Thoracic aorta (tissue), 2 donors: ENCODE data around the gene OBSCN. TPM values are rescaled to one million over a fixed set of nuclear protein-coding genes. Genes with fewer than 3 reads are reported as not detected.
"Not testable (repeated sequence)": the region's sequence is repeated elsewhere in the genome, so short reads cannot be mapped to it uniquely, and the experiment has no call there.

Source experiments
- ATAC-seq: fragments of 150-250 bp; one replicate; pipeline ENCODE4 v1.8.0; 2017; ENCODE audit warnings: low read depth; ENCODE audit not compliant: insufficient number of reproducible peaks, low FRiP score
- DNase-seq: peaks from one replicate; pipeline ENCODE4 v3.0.0-alpha.2; 2020; ENCODE audit warnings: low spot score
- H3K27ac ChIP-seq, 2 donors: fragments of 200-600 bp; sonication (generic); 1 replicate in 1 of 2; 2 replicates in 1 of 2; pipeline ENCODE4 v1.5.1; 2016; ENCODE audit warnings: mild to moderate bottlenecking in 2 of 2, moderate library complexity in 2 of 2
- H3K27me3 ChIP-seq: fragments of 200-600 bp; sonication (generic); replicated peaks from 2 replicates; pipeline ENCODE4 v1.6.0; 2016; ENCODE audit warnings: mild to moderate bottlenecking; ENCODE audit not compliant: insufficient read depth
- H3K36me3 ChIP-seq: fragments of 200-600 bp; sonication (generic); one replicate; pipeline ENCODE4 v1.5.1; 2016
- H3K4me1 ChIP-seq, 2 donors: fragments of 200-600 bp; sonication (generic); 1 replicate in 1 of 2; 2 replicates in 1 of 2; pipeline versions ENCODE4 v1.5.1 to v1.6.0; 2016; ENCODE audit warnings: low read depth in 2 of 2, mild to moderate bottlenecking in 1 of 2; ENCODE audit not compliant: control insufficient read depth in 1 of 2
- H3K4me3 ChIP-seq: fragments of 200-600 bp; sonication (generic); 2 replicates; pipeline ENCODE4 v1.5.1; 2016; ENCODE audit warnings: mild to moderate bottlenecking
- H3K9me3 ChIP-seq: fragments of 200-600 bp; sonication (generic); 2 replicates; pipeline ENCODE4 v1.5.1; 2016
- CTCF ChIP-seq: fragments of 200-600 bp; sonication (generic); IDR thresholded peaks from one replicate; pipeline ENCODE4 v1.5.1; 2019; ENCODE audit warnings: antibody characterized with exemption
- total RNA-seq, 2 donors: library from RNA; depleted of rRNA; stranded (reverse); fragments of >200 nt; gene quantifications; one replicate each; pipeline versions ENCODE4 v1.1.0 to v1.2.3, GENCODE V29; 2016

OBSCN gene
- total RNA-seq, 2 donors from 2014 or later, result 22.3 to 40.2 TPM

- no peak overlapping the region for H3K27ac ChIP-seq
- no peaks in the 10 kb centered on the region for H3K4me1 ChIP-seq
- no peak for TF ChIP-seq CTCF
- ATAC-seq (no peak), DNase-seq (no peak)
- no peak overlapping the region for H3K4me3 ChIP-seq
- H3K36me3 ChIP-seq, result no peaks in the 10 kb centered on the region
- H3K9me3 ChIP-seq, result peaks cover 14% of the 10 kb centered on the region
- no peaks in the 10 kb centered on the region for H3K27me3 ChIP-seq
Measured at GRCh38 chr1:228226956-228227791, 19.3 kb downstream of the OBSCN start.

GRCh38 chr1:228228147-228228546, 20.3 kb downstream of the OBSCN start:
- ATAC-seq, DNase-seq, H3K36me3 ChIP-seq, H3K4me1 ChIP-seq, H3K27me3 ChIP-seq, H3K4me3 ChIP-seq, H3K27ac ChIP-seq: not testable (repeated sequence)
- peaks cover 14% of the 10 kb centered on the region for H3K9me3 ChIP-seq

- no peaks in the 10 kb centered on the region for H3K36me3 ChIP-seq
- no peak overlapping the region for H3K4me3 ChIP-seq
- no peaks in the 10 kb centered on the region for H3K4me1 ChIP-seq
- H3K27me3 ChIP-seq, result no peaks in the 10 kb centered on the region
- H3K27ac ChIP-seq, result no peak overlapping the region
- DNase-seq (no peak), ATAC-seq (no peak)
- H3K9me3 ChIP-seq, result peaks cover 14% of the 10 kb centered on the region
- no peak for TF ChIP-seq CTCF
Measured at GRCh38 chr1:228228601-228229074, 20.8 kb downstream of the OBSCN start.

- no peak for TF ChIP-seq CTCF
- ATAC-seq, result no peak
- H3K4me1 ChIP-seq, result no peaks in the 10 kb centered on the region
- DNase-seq, result no peak
- no peak overlapping the region for H3K4me3 ChIP-seq
- H3K27me3 ChIP-seq, result no peaks in the 10 kb centered on the region
- H3K27ac ChIP-seq, result no peak overlapping the region
- H3K36me3 ChIP-seq, result no peaks in the 10 kb centered on the region
- H3K9me3 ChIP-seq, result no peaks in the 10 kb centered on the region
Measured at GRCh38 chr1:228231189-228231588, 23.3 kb downstream of the OBSCN start.

GRCh38 chr1:228233136-228233535, 25.3 kb downstream of the OBSCN start:
- ATAC-seq, result no peak
- no peak for TF ChIP-seq CTCF

More at GRCh38 chr1:228233136-228233535, 25.3 kb downstream of the OBSCN start:
- Histone ChIP-seq H3K4me1 (no peaks in the 10 kb centered on the region), H3K9me3 (no peaks in the 10 kb centered on the region), H3K4me3 (no peak overlapping the region), H3K36me3 (no peaks in the 10 kb centered on the region), H3K27ac (no peak overlapping the region), H3K27me3 (no peaks in the 10 kb centered on the region)
- no peak for DNase-seq
